Right forelimb (tissue), 1 donor: ENCODE data around the gene P2RY8.
"Not testable (repeated sequence)": the region's sequence is repeated elsewhere in the genome, so short reads cannot be mapped to it uniquely, and the experiment has no call there.

Experiments used
- DNase-seq: peaks from one replicate; pipeline ENCODE4 v3.0.0-alpha.2; 2018

P2RY8 gene

DNA sequence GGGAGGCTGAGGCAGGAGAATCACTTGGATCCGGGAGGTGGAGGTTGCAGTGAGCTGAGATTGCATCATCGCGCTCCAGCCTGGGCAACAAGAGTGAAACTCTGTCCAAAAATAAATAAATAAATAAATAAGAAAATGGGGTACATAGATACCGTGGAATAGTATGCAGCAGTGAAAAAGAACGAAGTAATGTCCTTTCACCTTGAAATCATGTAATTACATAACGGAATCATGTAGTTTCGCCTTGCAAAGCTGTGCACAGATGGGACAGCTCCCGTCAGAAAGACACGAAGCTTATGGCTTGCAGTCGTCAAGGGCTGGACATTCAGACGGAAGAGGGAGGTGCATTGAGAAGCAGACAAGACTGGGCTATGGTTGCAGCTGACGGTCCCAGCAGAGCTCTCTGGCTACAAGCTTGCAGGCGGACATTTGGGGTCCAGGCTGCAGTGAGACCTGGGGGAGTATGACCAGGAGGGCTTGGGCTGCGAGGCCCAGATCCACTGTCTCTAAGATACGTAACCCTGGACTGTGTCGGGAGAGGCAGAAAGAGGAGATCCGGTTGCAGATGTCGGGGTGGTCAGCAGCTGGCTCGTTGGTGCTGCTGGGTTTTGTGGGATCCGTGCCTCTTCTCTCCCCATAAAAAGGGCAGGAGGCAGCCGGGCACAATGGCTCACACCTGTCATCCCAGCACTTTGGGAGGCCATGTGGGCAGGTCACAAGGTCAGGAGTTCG is 6.2 kb upstream of the P2RY8 start:
- DNase-seq = no peak

DNA sequence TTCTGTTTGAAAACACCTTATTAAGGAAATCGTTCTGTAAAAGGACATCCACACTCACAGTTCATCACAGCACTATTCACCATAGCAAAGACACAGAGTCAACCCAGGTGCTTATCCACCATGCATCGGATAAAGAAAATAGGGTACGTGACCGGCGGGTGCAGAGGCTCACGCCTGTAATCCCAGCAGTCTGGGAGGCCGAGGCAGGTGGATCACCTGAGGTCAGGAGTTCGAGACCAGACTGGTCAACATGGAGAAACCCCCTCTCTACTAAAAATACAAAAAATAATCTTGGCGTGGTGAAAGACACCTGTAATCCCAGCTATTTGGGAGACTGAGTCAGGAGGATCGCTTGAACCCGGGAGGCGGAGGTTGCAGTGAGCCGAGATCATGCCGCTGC is 2.2 kb upstream of the P2RY8 start:
- DNase-seq = not testable (repeated sequence)

DNA sequence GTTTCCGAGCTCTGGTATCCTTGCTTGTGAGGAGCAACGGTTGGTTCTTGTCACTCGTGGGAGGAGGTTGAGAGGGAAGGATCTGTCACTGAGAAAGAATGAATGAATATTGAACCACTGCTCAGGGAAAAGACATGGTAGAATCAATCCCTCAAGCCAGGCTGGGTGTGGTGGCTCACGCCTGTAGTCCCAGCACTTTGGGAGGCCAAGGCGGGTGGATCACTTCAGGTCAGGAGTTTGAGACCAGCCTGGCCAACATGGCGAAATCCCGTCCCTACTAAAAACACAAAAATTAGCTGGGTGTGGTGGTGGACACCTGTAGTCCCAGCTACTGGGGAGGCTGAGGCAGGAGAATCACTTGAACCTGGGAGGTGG is 718 bp upstream of the P2RY8 start:
- not testable (repeated sequence) for DNase-seq

DNA sequence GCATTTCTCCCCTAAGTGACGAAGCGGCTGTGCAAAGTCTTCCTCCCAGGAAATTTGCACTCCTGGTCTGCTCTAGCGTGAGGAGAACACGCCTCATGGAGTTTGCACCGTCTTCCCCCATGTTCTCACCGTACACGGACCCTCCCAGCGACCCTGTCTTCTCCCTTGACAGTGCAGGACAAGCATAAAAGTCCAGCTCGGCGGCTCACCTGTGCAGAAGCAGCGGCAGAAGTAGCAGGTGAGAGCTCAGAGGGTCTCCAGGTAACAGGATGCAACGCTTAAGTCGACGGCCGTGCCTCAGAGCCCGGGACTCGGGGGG is 314 bp downstream of the P2RY8 start:
- DNase-seq = no peak

DNA sequence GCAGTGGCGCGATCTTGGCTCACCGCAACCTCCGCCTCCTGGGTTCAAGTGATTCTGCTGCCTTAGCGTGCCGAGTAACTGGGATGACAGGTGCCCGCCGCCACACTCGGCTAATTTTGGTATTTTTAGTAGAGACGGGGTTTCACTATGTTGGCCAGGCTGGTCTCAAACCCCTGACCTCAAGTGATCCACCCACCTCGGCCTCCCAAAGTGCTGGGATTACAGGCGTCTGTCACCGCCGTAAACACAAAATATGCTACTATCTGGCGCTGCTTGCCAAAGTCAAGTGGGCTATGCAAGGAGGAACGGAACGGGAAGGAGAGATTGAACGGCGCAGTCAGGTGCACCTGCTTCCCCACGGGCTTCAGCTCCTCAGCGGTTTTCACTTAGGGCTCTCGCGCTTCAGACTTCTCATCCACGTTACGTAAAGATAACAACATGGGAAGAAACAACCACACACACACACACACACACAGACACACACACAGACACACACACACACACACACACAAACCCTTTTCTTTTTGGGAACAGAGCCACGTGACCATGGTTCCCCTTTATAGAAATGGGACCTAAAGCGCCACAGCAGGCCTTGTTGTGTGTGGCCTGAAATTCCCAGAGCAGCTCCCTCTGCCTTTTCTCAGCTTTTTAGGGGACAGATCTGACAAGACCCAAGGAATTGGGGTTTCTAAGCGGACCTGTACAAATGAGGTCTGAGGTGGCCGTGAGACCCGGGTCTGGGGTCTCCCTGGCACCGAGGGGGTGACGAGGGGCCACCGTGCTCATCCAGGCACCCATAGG is 1.5 kb downstream of the P2RY8 start:
- no peak for DNase-seq

DNA sequence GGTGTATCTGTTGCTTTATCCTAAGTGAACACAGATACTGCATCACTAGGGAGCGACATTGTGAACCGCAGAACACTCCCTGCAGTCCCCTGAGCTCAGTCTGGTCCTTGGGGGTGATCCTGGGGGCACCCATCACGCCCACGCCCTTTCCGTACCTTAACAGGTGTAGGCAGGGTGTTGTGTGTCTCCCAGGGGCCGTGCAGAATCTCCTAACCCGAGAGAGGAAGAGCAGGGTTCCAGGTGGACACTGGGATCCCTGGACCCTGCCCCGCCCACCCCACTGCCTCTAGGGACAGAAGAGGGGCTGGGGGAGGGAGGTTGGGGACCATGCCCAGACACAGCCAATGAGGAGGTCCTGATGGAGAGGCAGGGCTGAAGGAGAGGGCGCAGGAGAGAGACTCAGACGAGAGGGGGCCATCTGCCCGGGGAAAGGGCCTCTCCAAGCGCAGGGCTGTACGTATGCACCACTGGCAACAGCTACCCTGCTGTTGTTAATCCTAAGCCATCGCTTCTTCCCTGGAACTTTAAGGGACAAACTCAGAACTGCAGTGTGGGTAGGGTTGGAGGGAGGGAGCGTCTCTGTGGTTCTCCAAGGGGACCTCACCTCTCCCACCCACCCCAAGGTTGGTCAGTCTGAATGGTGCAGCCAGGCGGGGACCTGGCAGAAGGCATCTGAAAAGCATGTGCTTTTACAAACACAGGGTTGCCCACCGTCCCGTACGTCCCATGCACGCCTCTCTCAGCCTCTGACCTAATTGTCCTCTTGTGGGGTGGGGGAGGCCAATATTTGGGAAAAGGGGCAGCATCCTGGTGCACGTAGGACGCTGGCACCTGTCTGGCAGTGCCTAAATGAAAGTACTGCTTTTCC is 2.5 kb downstream of the P2RY8 start:
- DNase-seq = no peak

DNA sequence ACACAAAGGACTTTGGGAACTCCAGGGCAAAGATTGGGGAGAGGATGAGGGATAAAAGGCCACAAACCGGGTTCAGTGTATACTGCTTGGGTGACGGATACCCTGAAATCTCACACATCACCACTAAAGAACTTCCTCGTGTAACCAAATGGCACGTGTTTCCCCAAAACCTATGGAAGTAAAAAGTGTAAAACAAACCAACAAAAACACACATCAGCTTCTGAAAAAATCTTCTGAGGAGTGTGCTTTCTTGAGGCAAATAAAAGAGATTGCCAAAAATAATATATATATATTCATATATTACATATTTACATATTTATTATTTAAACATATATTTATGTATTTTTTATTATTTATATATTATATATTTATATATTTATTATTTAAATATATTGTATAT is 3.9 kb downstream of the P2RY8 start:
- no peak for DNase-seq

DNA sequence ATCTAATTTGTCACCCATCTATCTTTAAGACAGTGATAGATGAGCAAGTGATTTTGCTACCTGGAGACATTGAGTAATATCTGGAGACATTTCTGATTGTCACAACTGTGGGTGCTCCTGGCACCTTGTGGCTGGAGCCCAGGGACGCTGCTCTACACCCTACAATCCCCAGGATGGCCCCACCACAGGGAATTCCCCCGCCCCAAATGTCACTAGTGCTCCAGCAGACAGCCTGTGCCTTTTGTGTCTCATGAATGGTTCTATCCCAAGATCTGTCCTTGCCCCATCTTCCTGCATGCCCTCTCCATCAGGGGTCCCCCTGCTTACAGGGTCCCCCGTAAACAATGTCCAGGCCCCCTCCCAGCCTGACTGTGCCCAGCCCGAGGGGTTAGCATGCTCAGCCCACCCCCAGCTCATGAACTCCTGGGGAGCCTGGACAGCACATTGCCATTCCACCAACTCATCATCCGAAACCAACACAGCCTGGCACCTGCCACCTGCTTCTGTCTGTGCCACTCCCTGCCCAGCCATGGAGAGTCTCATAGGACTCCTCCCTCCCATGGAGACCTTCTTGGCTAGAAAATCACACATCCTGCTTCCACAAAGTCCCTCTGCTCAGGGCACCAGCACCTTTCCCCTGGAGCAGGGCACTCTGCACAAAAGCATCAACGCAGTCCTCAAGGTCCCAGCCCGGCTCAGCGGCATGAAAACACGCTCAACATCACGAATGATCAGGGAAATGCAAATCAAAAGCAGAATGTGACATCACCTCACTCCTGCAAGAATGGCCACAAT is 5.7 kb downstream of the P2RY8 start:
- no peak for DNase-seq

DNA sequence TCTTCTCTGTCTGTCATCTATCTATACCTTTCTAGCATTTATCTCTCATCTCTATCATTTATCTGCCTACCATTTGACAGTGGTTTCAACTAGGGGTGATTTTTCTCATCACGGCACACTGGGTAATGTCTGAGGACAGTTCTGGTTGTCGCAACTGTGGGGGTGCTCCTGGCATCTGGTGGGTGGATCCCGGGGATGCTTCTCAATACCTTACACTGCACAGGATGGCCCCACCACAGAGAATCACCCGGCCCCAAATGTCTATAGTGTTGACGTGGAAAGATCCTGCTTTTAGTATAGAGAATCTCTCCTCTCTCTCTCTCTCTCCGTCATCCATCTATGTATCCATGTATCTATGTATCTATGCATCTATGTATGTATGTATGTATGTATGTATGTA is 7.2 kb downstream of the P2RY8 start:
- DNase-seq = no peak

DNA sequence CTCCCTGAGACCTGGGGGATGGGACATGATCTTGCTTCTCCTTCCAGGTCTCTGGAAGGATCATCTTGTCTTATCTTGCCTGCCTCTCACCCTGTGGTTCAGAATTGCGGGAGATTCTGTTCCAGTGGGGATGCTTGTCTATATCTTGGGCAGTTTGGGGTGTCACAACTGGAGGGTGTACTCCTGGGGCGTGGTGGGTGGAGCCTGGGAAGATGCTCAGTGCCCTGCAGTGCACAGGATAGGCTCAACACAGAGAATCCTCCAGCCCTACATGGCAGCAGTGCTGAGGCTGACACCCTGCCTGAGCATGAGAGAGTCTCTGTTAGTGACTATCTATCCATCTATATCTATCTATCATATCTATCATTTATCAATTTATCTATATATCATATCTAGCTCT is 7.7 kb downstream of the P2RY8 start:
- no peak for DNase-seq

DNA sequence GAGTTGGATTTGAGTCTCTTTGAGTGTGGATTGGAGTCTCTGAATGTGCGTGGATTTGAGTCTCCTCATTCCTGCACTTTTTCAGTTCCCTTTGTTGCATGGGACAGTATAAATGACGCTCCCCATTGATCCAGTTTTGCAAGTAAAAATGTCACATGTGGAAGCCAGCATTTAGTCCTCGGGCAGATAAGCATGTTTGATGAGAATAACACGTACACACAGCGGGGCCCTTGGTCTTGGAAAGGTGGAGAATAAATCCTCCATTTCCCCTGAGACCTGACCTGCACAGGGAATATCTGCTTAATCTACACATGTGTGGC is 8.1 kb downstream of the P2RY8 start:
- DNase-seq = no peak

DNA sequence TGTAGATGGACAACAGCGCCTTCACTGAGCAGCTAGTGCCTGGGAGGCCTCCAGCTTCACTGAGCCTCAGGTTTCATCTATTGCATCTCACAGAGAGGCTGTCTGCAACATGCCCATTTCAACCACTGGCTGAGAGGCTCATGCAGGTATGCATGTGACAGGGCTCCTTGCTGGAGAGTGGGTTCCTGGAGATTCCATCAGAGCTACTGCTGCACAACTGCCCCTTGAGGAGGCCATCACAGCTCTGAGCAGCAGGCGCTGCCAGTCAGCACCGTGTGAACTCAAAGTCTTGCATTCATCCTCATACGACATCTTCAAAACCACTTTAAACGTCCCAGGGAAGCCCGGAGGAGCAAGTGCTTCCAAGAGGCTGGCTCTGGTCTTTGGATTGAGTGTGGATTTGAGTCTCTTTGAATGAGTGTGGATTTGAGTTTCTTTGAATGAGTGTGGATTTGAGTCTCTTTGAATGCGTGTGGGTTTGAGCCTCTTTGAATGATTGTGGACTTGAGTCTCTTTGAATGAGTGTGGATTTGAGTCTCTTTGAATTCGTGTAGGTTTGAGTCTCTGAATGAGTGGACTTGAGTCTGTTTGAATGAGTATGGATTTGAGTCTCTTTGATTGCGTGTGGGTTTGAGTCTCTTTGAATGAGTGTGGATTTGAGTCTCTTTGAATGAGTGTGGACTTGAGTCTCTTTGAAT is 8.7 kb downstream of the P2RY8 start:
- DNase-seq = no peak

DNA sequence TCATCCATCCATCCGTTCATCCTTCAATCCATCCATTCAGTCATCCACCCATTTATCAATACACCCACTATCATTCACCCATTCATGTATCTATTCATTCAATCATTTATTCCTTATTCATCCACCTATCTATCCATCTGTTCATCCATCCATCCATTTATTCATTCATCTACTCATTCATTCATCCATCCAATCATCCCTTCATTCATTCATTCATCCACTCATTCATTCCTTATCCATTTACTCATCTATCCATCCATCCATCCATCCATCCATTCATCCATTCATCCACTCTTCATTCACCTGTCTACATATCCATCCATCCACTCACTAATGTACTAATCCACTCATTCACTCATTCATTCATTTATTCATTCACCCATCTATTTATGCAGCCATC is 9.5 kb downstream of the P2RY8 start:
- DNase-seq = no peak

DNA sequence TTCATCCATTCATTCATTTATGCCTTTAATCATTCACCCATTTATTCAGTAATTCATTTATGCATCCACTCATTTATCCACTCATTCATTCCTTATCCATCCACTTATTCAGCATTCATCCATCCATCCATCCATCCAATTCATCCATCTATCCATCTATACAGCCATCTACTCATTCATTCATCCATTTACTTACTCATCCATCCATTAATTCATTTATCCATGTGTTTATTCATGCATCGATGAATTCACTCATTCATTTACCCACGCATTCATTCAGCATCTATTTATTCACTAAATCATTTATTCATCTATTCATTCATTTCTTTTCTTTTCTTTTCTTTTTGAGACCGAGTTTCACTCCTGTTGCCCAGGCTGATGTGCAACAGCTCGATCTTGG is 10.4 kb downstream of the P2RY8 start:
- no peak for DNase-seq

DNA sequence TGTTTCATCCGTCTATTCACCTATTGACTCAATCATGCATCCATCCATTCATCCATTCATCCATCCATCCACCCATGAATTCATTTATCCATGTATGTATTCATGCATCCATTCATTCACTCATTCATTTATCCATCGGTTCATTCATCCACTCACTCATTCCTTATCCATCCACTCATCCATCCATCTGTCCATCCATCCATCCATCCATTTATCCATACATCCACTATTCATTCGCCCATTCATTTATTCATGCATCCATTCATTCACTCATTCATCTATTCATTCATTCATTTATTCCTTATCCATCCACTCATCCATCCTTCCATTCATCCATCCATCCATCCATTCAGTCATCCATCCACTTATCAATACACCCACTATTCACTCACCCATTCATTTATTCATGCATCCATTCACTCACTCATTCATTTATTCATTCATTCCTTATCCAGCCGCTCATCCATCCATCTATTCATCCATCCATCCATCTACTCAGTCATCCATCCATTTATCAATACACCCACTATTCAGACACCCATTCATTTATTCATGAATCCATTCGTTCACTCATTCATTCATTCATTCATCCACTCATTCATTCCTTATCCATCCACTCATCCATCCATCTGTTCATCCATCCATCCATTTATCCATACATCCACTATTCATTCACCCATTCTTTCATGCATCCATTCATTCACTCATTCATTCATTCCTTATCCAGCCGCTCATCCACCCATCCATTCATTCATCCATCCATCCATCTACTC is 11.2 kb downstream of the P2RY8 start:
- no peak for DNase-seq

DNA sequence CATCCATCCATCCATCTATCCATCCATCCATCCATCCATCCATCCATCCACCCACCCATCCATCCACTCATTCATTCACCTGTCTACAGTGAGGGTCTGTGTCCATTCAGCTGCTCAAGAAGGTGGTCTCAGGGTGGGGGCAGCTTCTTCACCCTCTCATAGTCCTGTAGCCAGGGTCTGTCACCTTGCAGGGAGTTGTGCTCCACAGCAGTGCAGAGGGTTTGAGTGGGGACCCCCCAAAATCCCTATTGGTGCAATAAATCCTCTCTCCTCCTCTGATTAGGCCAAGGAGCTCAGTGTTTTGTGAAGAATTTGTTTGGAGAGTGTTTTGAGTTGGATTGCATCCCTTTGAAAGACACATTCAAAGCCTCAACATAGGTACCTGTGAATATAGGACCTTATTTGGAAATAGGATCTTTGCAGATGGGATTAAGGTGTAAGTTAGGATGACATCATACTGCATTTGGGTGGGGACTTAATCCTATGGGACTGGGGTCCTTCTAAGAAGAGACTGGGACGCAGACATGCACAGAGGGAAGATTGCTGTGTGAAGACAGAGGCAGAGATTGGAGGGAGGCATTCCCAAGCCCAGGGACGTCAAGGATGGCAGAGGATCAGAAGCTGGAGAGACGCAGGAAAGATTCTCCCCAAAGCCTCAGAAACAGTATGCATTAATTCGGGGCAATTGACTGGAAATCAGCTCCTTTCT is 12.0 kb downstream of the P2RY8 start:
- no peak for DNase-seq

DNA sequence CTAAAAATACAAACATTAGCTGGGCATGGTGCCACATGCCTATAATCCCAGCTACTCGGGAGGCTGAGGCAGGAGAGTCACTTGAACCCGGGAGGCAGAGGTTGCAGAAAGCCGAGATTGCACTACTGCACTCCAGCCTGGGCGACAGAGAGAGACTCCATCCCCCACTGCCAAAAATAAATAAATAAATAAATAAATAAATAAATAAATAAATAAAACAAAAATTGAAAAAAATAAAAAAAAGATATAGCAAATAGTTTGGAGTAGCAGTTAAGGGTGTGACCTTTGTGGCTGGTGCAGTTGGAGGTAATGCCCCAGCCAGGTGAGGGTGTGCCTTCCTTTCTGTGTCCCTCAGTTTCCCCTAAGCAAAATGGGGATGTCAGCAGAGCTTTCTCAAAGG is 14.1 kb downstream of the P2RY8 start:
- not testable (repeated sequence) for DNase-seq

DNA sequence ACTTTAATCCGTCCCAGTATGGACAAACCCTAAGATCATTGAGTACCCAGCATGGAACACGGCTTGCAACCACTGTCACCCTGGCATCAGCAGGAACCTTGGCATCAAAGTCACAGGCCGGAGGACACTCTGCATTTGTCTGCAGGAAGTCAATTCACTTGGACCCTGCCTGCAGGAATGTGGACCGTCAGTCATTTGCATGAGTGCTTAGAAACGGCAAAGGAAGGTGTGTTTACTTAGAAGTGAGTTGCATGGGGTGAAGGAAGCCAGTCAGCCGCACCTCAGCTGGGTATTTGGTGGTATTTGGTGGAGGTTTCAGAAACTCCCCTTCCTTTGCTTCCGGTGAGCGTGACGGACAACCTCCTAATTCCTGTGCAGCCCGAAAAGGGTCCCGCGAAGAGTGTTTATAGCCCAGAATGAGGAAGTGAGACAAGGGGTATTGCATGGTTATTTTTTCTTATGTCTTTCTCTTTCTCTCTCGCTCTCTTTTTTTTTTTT is 15.5 kb downstream of the P2RY8 start:
- DNase-seq = no peak

DNA sequence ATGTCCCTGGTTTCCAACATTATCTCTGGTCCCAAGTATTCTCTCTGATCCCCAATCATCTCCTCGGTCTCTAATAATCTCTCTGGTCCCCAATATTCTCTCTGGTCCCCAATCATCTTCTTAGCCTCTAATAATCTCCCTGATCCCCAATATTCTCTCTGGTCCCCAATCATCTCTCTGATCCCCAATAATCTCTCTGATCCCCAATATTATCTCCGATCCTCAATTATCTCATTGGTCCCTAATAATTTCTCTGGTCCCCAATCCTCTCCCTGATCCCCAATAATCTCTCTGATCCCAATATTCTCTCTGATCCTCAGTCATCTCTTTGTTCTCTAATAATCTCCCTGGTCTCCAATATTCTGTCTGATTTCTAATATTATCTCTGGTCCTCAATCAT is 16.6 kb downstream of the P2RY8 start:
- DNase-seq = no peak

DNA sequence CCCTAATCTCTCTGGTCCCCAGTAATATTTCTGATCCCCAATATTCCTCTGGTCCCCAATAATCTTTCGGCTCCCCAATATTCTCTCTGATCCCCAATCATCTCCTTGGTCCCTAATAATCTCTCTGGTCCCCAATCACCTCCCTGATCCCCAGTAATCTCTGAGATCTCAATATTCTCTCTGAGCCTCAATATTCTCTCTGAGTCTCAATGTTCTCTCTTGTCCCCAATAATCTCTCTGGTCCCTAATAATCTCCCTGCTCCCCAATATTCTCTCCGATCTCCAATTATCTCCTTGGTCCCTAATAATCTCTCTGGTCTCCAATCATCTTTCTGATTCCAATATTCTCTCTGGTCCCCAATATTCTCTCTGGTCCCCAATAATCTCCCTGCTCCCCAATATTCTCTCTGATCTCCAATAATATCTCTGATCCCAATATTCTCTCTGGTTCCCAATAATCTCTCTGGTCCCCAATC is 17.9 kb downstream of the P2RY8 start:
- DNase-seq = no peak

DNA sequence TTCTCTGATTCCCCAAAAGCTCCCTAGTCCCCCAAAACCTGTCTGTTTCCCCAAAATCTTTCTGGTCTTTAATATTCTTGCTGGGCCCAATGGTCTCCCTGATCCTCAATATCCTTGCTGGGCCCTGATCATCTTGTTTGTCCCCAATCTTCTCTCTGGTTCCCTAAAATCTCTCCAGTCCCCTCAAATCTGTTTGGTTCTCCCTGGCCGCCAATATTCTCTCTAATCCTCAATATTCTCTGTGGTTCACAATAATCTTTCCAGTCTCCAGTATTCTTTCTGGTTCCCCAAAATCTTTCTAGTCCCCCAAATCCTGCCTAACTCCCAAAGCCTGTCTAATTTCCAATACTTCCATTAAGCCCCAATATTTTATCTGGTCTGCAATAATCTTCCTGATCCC is 18.5 kb downstream of the P2RY8 start:
- DNase-seq = no peak
